Kidney glomerular epithelial cell (primary cell): ENCODE results near the gene HSD17B12.
A peak's percentile ranks its signal among the peaks of the same experiment; 100 is the strongest.

Experiments
- DNase-seq: peaks from one replicate; lab custom pipeline; 2025; lab: John Stamatoyannopoulos, UW

Gene HSD17B12

GRCh38 chr11:43871051-43871450, 190.5 kb downstream of the HSD17B12 start:
- no peak for DNase-seq

- no peak for DNase-seq
Observed at GRCh38 chr11:43872995-43873394, 192.5 kb downstream of the HSD17B12 start.

- no peak for DNase-seq
Observed at GRCh38 chr11:43874078-43874477, 193.5 kb downstream of the HSD17B12 start.

- no peak for DNase-seq
Observed at GRCh38 chr11:43874738-43875137, 194.2 kb downstream of the HSD17B12 start.

- no peak for DNase-seq
Observed at GRCh38 chr11:43879789-43880639, 199.5 kb downstream of the HSD17B12 start.

- peak; percentile 82 for DNase-seq
Observed at GRCh38 chr11:43880640-43881159, 200.2 kb downstream of the HSD17B12 start, which contains the start of gene ALKBH3. Gene ALKBH3 (plus strand): TSS chr11:43880831. CDS start chr11:43882653, 1,822 bp downstream.

- DNase-seq, result no peak
Observed at GRCh38 chr11:43892851-43893250, 212.3 kb downstream of the HSD17B12 start.

DNA sequence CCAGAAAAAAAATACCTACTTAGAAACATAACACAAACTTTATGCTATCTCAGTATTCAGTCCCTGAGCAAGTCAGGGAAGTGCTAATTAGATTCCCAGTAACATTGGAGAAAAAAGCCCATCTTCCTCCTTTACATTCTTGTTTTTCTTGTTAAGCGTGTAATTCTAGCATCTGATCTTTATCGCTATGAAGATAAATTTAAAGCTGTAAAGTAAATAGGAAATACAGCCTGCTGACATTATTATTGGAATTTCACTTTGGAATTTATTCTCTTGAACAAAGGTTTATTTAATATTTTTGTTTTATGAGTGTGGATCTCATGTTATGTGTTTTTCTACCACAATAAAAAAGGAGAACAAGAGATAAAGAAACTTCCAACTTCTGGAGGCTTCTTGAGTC, 214.0 kb downstream of the HSD17B12 start:
- DNase-seq, result no peak

GRCh38 chr11:43895601-43896000, 215.1 kb downstream of the HSD17B12 start:
- DNase-seq, result no peak

DNA sequence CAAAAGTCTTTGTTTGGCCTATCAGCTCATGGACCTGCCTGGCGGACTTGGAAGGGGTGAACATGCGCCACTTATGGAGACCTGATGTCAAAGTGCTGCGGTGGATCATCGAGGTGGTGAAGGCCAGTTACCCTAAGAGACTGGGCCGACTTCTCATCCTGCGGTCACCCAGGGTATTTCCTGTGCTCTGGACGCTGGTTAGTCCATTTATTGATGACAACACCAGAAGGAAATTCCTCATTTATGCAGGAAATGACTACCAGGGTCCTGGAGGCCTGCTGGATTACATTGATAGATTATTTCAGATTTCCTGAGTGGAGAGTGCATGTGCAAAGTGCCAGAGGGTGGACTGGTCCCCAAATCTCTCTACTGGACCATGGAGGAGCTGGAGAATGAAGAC, 218.0 kb downstream of the HSD17B12 start:
- DNase-seq, result no peak

GRCh38 chr11:43899094-43899493, 218.6 kb downstream of the HSD17B12 start:
- no peak for DNase-seq

DNA sequence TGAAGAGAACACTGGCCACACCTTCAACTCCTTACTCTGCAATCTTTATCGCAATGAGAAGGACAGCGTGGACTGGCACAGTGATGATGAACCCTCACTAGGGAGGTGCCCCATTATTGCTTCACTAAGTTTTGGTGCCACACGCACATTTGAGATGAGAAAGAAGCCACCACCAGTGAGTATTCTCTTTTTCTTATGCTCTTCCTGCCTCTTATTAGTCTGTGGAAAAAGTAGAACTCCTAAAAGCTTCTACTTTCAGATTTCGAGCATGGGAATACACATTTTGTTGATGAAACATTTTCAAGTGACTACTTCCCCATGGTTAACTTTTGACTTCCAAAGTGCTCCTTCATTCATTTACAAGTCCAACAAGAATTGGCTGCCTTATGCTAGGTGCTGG, 221.0 kb downstream of the HSD17B12 start:
- no peak for DNase-seq

DNA sequence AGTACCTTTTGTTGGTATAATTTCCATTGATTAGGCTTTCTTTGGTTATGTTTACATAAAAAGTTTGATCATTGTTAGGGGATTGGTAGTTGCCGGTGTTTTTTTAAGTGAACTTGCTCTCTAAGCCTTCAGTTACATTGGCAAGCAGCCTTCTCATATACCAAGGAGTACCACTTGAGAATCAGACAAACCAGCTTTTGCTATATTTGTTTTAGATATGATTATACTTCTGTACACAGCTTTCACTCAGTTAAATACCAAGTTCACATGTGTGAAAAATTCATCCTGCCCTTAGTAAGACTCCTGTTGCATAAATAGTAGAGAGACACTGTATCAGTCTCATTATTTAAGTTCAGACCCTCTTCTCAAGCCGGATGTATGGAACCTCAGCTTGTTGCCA, 222.5 kb downstream of the HSD17B12 start:
- DNase-seq, result no peak

- DNase-seq, result no peak
Observed at GRCh38 chr11:43903969-43904368, 223.4 kb downstream of the HSD17B12 start.

- no peak for DNase-seq
Observed at GRCh38 chr11:43904742-43905535, 224.4 kb downstream of the HSD17B12 start.

DNA sequence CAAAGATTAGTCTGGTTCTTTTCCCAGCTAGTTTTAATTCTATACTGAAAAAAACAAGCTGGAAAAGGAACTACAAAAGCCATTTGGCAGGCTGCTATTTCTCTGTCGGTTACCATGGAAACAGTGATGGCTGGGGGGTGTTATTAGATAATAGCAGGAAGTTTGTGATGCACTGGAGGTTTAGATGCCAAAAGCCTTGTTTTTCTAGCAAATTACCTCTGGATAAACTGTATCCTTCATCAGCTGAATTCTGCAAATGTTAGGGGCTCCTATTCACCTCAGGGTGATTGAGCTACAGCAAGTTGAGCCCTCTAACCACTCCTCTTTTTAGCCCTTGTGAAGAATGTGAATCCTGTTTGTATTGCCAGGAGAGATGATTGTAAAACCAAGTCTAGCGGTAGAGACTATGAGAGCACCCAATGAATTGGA, 225.3 kb downstream of the HSD17B12 start:
- DNase-seq, result no peak
